Caco-2 (cell line): ENCODE data around the gene SEC14L6. TPM values are rescaled to one million over a fixed set of nuclear protein-coding genes. Genes with fewer than 3 reads are reported as not detected.
"Not testable (repeated sequence)": the region's sequence is repeated elsewhere in the genome, so short reads cannot be mapped to it uniquely, and the experiment has no call there.

ENCODE experiments used
- BruUV-seq: library from RNA; stranded (reverse); fragments of 400-500 nt; replicated peaks from 2 replicates; lab custom pipeline; 2021; lab: Mats Ljungman, UMichigan
- CTCF ChIA-PET: fragments of 300-600 bp; sonication (Branson Sonifier 250); formaldehyde crosslinking; loops from one replicate; lab custom pipeline; 2022; ENCODE audit warnings: antibody characterized with exemption; lab: Charles Lee
- POLR2A ChIA-PET: fragments of 300-600 bp; sonication (Branson Sonifier 250); formaldehyde crosslinking; loops from one replicate; lab custom pipeline; 2022; ENCODE audit warnings: antibody characterized with exemption; lab: Charles Lee
- DNase-seq, 2 experiments: peaks; one replicate each; pipeline versions ENCODE4 v3.0.0 to v3.0.0-alpha.2; 2020 to 2022
- H3K27me3 ChIP-seq: replicated peaks from 2 replicates; pipeline ENCODE4 v1.6.0; 2011; ENCODE audit warnings: low read length; ENCODE audit not compliant: control insufficient read depth, insufficient read depth
- H3K36me3 ChIP-seq: 2 replicates; pipeline ENCODE4 v1.5.1; 2011; ENCODE audit warnings: low read length; ENCODE audit not compliant: control insufficient read depth, insufficient read depth
- H3K4me1 ChIP-seq: fragments of 250-450 bp; sonication (Bioruptor Pico); 2 replicates; pipeline ENCODE4 v1.5.1; 2020; ENCODE audit warnings: mild to moderate bottlenecking
- H3K4me3 ChIP-seq: 2 replicates; pipeline ENCODE4 v1.5.1; 2011; ENCODE audit warnings: low read depth, mild to moderate bottlenecking, control low read depth, low read length
- H3K9me3 ChIP-seq: fragments of 250-450 bp; sonication (Bioruptor Pico); 2 replicates; pipeline ENCODE4 v1.5.1; 2020; ENCODE audit warnings: mild to moderate bottlenecking, moderate library complexity
- H3K27ac Mint-ChIP-seq: one replicate; pipeline ENCODE4 v1.8.0; 2022; ENCODE audit warnings: mixed read lengths; ENCODE audit not compliant: unreplicated experiment
- H3K27me3 Mint-ChIP-seq: one replicate; pipeline ENCODE4 v1.8.0; 2022; ENCODE audit warnings: mixed read lengths; ENCODE audit not compliant: insufficient read depth, unreplicated experiment
- H3K36me3 Mint-ChIP-seq: one replicate; pipeline ENCODE4 v1.8.0; 2022; ENCODE audit warnings: mild to moderate bottlenecking, mixed read lengths; ENCODE audit not compliant: insufficient read depth, unreplicated experiment
- H3K4me1 Mint-ChIP-seq: one replicate; pipeline ENCODE4 v1.8.0; 2022; ENCODE audit warnings: low read depth, mixed read lengths; ENCODE audit not compliant: unreplicated experiment
- H3K4me3 Mint-ChIP-seq: one replicate; pipeline ENCODE4 v1.8.0; 2022; ENCODE audit warnings: mild to moderate bottlenecking, moderate library complexity, mixed read lengths; ENCODE audit not compliant: unreplicated experiment
- H3K9me3 Mint-ChIP-seq: one replicate; pipeline ENCODE4 v1.8.0; 2022; ENCODE audit warnings: mixed read lengths; ENCODE audit not compliant: unreplicated experiment
- intact Hi-C: fragments of 100-400 bp; cut with micrococcal nuclease; formaldehyde crosslinking; loops from one replicate; pipeline ENCODE4 v1.10.0; 2022; ENCODE audit not compliant: unreplicated experiment
- total RNA-seq: library from RNA; stranded (reverse); gene quantifications from 2 replicates; pipeline ENCODE4 v1.2.3, GENCODE V29; 2022
- TF ChIP-seq, protein P1 (sequence below), 2 experiments: fragments of 200-600 bp in 1 of 2; IDR thresholded peaks; 1 replicate in 1 of 2; 2 replicates in 1 of 2; pipeline versions ENCODE4 v1.5.1 to v1.8.0; 2011 to 2022; ENCODE audit warnings: antibody characterized with exemption in 1 of 2, control low read depth in 1 of 2, inconsistent platforms in 1 of 2, low read depth in 1 of 2, low read length in 1 of 2, mild to moderate bottlenecking in 1 of 2, moderate library complexity in 1 of 2; ENCODE audit not compliant: insufficient read depth in 1 of 2, severe bottlenecking in 1 of 2, unreplicated experiment in 1 of 2

SEC14L6 gene
- total RNA-seq, 1 experiment from 2014 or later: 0.14 TPM

DNA sequence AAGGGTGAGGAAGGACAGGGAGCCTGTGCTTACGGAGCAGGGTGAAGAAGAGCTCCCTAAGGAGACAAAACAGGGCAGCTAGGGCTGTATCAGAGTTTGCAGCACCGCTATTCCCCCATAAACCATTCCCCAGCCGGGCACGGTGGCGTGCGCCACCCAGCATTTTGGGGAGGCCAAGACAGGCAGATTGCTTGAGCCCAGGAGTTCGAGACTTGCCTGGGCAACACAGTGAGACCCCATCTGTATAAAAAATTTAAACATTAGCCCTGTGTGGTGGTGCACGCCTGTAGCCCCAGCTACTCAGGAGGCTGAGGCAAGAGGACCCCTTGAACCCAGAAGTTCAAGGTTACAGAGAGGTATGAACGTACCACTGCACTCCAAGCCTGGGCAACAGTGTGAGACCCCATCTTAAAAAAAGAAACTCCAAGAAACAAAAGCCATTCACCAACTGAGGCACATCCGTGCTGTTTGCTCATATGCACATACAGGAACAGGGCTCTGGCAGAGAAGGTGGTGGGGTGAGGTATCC is 23.2 kb upstream of the SEC14L6 start:
- no peak overlapping the region for H3K4me3 ChIP-seq
- H3K27me3 Mint-ChIP-seq: no peaks in the 10 kb centered on the region
- H3K4me1 Mint-ChIP-seq: peaks cover 26% of the 10 kb centered on the region
- POLR2A ChIA-PET: no interaction called here
- no peak for DNase-seq
- TF ChIP-seq, protein P1, sequence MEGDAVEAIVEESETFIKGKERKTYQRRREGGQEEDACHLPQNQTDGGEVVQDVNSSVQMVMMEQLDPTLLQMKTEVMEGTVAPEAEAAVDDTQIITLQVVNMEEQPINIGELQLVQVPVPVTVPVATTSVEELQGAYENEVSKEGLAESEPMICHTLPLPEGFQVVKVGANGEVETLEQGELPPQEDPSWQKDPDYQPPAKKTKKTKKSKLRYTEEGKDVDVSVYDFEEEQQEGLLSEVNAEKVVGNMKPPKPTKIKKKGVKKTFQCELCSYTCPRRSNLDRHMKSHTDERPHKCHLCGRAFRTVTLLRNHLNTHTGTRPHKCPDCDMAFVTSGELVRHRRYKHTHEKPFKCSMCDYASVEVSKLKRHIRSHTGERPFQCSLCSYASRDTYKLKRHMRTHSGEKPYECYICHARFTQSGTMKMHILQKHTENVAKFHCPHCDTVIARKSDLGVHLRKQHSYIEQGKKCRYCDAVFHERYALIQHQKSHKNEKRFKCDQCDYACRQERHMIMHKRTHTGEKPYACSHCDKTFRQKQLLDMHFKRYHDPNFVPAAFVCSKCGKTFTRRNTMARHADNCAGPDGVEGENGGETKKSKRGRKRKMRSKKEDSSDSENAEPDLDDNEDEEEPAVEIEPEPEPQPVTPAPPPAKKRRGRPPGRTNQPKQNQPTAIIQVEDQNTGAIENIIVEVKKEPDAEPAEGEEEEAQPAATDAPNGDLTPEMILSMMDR (IDR thresholded peaks at IDR 0.05; ENCODE audit: insufficient read depth in 1 of 2, low read depth in 1 of 2, low read length in 1 of 2, severe bottlenecking in 1 of 2, unreplicated experiment in 1 of 2): no peak
- H3K27ac Mint-ChIP-seq: no peak overlapping the region
- H3K27me3 ChIP-seq: no peaks in the 10 kb centered on the region
- peaks cover 32% of the 10 kb centered on the region for H3K4me1 ChIP-seq
- H3K36me3 Mint-ChIP-seq: peaks cover under 1% of the 10 kb centered on the region
- intact Hi-C loops: no loop called here
- no TSS peak for BruUV-seq
- H3K4me3 Mint-ChIP-seq: no peak overlapping the region
- CTCF ChIA-PET: no interaction called here
- no peaks in the 10 kb centered on the region for H3K9me3 ChIP-seq
- H3K9me3 Mint-ChIP-seq: no peaks in the 10 kb centered on the region
- no peaks in the 10 kb centered on the region for H3K36me3 ChIP-seq

DNA sequence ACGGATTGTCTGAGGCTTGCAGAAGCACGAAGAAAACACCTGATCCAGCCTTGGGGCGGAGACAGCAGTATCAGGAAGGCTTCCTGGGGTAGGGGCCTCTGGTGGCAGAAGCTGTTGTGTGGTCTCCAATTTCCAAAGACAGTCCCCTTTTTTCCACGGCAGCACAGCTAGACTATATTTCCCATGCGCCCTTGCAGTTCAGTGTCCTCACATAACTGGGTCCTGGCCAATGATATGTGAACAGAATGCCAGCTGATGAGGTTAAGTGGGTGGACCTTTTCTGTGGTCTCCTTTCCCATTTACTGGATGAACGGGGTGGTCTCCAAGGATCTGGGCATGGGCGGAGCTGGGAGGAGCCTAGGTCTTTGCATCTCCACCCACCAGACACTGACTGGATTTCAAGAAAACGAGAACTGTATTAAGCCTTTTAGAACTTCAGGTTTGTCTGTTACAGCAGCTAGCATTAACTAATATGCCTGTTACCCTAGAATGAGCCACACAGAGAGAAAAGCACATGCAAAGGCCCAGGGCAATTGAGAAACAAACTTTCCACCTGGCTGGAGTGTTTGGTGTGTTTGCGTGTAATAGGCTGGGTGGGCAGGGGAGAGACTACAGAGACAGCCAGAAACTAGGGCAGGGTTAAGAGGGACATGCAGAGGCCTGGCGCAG is 21.7 kb upstream of the SEC14L6 start:
- no peak for DNase-seq
- no peaks in the 10 kb centered on the region for H3K36me3 ChIP-seq
- POLR2A ChIA-PET: no interaction called here
- H3K4me3 Mint-ChIP-seq: no peak overlapping the region
- no peaks in the 10 kb centered on the region for H3K27me3 ChIP-seq
- CTCF ChIA-PET: no interaction called here
- peaks cover 22% of the 10 kb centered on the region for H3K4me1 ChIP-seq
- H3K4me1 Mint-ChIP-seq: peaks cover 17% of the 10 kb centered on the region
- H3K4me3 ChIP-seq: no peak overlapping the region
- intact Hi-C loops: no loop called here
- H3K36me3 Mint-ChIP-seq: no peaks in the 10 kb centered on the region
- H3K27ac Mint-ChIP-seq: no peak overlapping the region
- H3K9me3 ChIP-seq: no peaks in the 10 kb centered on the region
- TF ChIP-seq, protein P1 (IDR thresholded peaks at IDR 0.05; ENCODE audit: insufficient read depth in 1 of 2, low read depth in 1 of 2, low read length in 1 of 2, severe bottlenecking in 1 of 2, unreplicated experiment in 1 of 2): no peak
- no TSS peak for BruUV-seq
- no peaks in the 10 kb centered on the region for H3K9me3 Mint-ChIP-seq
- H3K27me3 Mint-ChIP-seq: no peaks in the 10 kb centered on the region

DNA sequence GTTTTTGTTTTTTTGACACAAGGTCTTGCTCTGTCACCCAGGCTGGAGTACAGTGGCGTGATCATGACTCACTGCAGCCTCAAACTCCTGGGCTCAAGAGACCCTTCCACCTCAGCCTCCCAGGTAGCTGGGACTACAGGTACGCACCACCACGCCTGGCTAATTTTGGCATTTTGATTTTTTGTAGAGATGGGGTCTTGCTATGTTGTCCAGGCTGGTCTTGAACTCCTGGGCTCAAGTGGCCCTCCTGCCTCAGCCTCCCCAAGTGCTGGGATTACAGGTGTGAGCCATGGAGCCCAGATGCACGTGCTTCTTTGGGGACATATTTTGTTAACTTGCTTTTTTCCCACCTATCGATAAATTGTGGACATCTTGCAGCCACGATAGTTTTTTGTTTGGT is 20.7 kb upstream of the SEC14L6 start:
- H3K9me3 ChIP-seq, H3K4me1 Mint-ChIP-seq, CTCF ChIA-PET, DNase-seq, BruUV-seq, H3K36me3 Mint-ChIP-seq, POLR2A ChIA-PET, H3K4me3 ChIP-seq, H3K27me3 Mint-ChIP-seq, H3K27ac Mint-ChIP-seq, H3K4me3 Mint-ChIP-seq, H3K9me3 Mint-ChIP-seq, intact Hi-C loops, H3K36me3 ChIP-seq, H3K27me3 ChIP-seq: not testable (repeated sequence)
- H3K4me1 ChIP-seq: peaks cover 12% of the 10 kb centered on the region
